Skeletal muscle satellite cell (primary cell): ENCODE results near the gene ZNF346.

Source experiments
- H3K27me3 ChIP-seq: 2 replicates; pipeline ENCODE4 v1.7.0; 2013; ENCODE audit warnings: low read length; ENCODE audit not compliant: control insufficient read depth, insufficient read depth
- H3K36me3 ChIP-seq: 2 replicates; pipeline ENCODE4 v1.7.0; 2013; ENCODE audit warnings: mild to moderate bottlenecking, control low read depth, low read length; ENCODE audit not compliant: insufficient read depth
- H3K4me1 ChIP-seq: 2 replicates; pipeline ENCODE4 v1.7.0; 2013; ENCODE audit warnings: low read length; ENCODE audit not compliant: control insufficient read depth, insufficient read depth
- H3K4me2 ChIP-seq: 2 replicates; pipeline ENCODE4 v1.7.0; 2013; ENCODE audit warnings: mild to moderate bottlenecking, low read length
- H3K4me3 ChIP-seq: 2 replicates; pipeline ENCODE4 v1.7.0; 2013; ENCODE audit warnings: low read length
- H3K9ac ChIP-seq: 2 replicates; pipeline ENCODE4 v1.7.0; 2013; ENCODE audit warnings: mild to moderate bottlenecking, low read depth, low read length, moderate library complexity
- H3K9me3 ChIP-seq: replicated peaks from 2 replicates; pipeline ENCODE4 v1.7.0; 2013; ENCODE audit warnings: mild to moderate bottlenecking, control low read depth, low read length

The ZNF346 gene

GRCh38 chr5:177015156-177015555, 7.3 kb upstream of the ZNF346 start:
- H3K9me3 ChIP-seq: no peaks in the 10 kb centered on the region
- H3K4me2 ChIP-seq: no peak overlapping the region

DNA sequence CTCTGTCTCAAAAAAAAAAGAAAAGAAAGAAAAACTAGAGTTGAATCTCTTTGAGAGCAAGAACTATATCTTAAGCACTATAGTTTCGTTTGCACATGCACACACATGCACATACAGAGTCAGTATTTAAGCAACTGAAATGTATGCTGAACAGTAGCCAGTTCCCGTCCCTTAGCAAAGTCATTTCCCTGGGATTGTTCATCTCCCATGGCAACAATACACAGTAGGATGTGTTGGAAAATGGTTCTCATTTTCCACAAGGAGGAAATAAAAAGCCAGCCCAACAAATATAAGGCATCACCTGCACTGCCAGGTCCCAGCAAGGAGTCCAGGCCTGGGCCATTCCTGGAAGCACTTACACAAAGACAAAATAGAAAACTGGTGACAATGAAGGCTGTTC, 4.2 kb upstream of the ZNF346 start:
- H3K36me3 ChIP-seq: no peaks in the 10 kb centered on the region
- H3K4me1 ChIP-seq: peaks cover 5% of the 10 kb centered on the region
- H3K9me3 ChIP-seq: no peaks in the 10 kb centered on the region
- H3K4me3 ChIP-seq: no peak overlapping the region
- no peak overlapping the region for H3K4me2 ChIP-seq
- H3K27me3 ChIP-seq: no peaks in the 10 kb centered on the region
- no peak overlapping the region for H3K9ac ChIP-seq

More at GRCh38 chr5:177015156-177015555, 7.3 kb upstream of the ZNF346 start:
- no peaks in the 10 kb centered on the region for H3K4me1 ChIP-seq
- no peaks in the 10 kb centered on the region for H3K36me3 ChIP-seq
- H3K9ac ChIP-seq: no peak overlapping the region
- no peak overlapping the region for H3K4me3 ChIP-seq
- no peaks in the 10 kb centered on the region for H3K27me3 ChIP-seq

DNA sequence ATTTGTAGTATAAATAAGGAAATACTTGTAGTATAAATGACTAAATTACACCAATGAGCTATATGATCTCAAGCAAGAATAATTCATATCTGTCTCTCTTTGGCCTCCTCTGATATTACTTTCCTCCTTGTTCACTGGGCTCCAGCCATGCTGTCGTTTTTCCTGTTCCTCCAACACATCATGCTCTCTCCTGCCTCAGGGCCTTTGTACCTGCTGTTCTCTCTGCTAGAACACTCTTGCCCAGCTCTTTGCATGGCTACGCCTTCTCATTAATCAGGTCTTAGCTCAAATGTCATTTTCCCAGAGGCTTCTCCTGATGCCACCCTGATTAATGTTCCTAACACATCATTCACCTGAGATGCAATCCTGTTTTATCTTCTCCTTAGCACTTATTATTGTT, 2.5 kb upstream of the ZNF346 start:
- Histone ChIP-seq H3K9me3 (no peaks in the 10 kb centered on the region), H3K36me3 (no peaks in the 10 kb centered on the region), H3K4me2 (no peak overlapping the region), H3K4me1 (peaks cover 9% of the 10 kb centered on the region), H3K4me3 (no peak overlapping the region), H3K9ac (no peak overlapping the region), H3K27me3 (no peaks in the 10 kb centered on the region)

- peaks cover 9% of the 10 kb centered on the region for H3K4me1 ChIP-seq
- no peaks in the 10 kb centered on the region for H3K36me3 ChIP-seq
- peak overlapping the region; percentile 91 for H3K4me2 ChIP-seq
- H3K9me3 ChIP-seq: no peaks in the 10 kb centered on the region
- peak overlapping the region; percentile 86 for H3K4me3 ChIP-seq
- no peaks in the 10 kb centered on the region for H3K27me3 ChIP-seq
- H3K9ac ChIP-seq: peak overlapping the region; percentile 96
Measured at GRCh38 chr5:177023303-177023664, 788 bp downstream of the ZNF346 start.

DNA sequence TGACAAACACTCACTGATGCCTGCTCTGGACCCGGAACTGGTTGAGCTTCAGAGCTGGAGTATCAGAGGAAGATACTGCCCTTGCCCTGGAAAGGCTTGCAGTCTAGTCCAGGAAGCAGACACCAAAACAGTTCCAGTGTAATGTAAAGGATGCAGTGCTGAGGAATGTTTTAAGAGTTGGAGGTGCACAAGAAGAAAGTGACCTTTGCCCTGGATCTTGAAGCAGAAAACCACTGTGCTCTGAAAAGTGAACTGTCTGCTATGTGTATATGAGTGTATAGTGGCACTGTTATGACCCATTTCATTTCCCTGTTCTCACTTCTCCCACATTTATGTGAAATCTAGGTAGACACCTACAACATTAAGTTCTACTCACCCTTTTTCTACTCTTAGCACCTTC, 2.1 kb downstream of the ZNF346 start:
- Histone ChIP-seq H3K4me3 (no peak overlapping the region), H3K4me1 (peaks cover 9% of the 10 kb centered on the region), H3K9ac (no peak overlapping the region), H3K27me3 (no peaks in the 10 kb centered on the region), H3K9me3 (no peaks in the 10 kb centered on the region), H3K36me3 (peaks cover 7% of the 10 kb centered on the region), H3K4me2 (no peak overlapping the region)

- no peak overlapping the region for H3K4me2 ChIP-seq
- no peaks in the 10 kb centered on the region for H3K9me3 ChIP-seq
- H3K4me1 ChIP-seq: peaks cover 9% of the 10 kb centered on the region
- no peaks in the 10 kb centered on the region for H3K27me3 ChIP-seq
- H3K36me3 ChIP-seq: peaks cover 10% of the 10 kb centered on the region
- H3K4me3 ChIP-seq: no peak overlapping the region
- H3K9ac ChIP-seq: no peak overlapping the region
Measured at GRCh38 chr5:177025101-177025601, 2.7 kb downstream of the ZNF346 start.

GRCh38 chr5:177027665-177028064, 5.2 kb downstream of the ZNF346 start:
- Histone ChIP-seq H3K36me3 (peaks cover 10% of the 10 kb centered on the region), H3K9ac (no peak overlapping the region), H3K4me2 (no peak overlapping the region), H3K4me3 (no peak overlapping the region), H3K9me3 (no peaks in the 10 kb centered on the region), H3K27me3 (no peaks in the 10 kb centered on the region), H3K4me1 (peaks cover 5% of the 10 kb centered on the region)

DNA sequence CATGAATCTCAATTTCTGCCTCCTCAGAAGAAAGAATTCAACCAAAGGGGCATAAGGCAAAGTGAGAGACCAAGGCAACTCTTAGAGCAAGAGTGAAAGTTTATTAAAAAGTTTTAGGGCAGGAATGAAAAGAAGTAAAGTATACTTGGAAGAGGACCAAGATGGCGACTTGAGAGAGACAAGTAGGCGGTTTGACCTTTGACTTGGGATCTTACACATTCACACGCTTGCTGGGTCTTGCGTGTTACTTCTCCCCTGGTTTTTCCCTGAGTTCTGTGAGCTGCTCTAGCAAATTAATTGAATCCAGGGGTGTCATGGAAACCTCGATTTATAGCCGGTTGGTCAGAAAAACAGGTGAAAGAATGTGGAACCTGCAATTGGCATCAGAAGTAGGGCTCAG, 7.0 kb downstream of the ZNF346 start:
- Histone ChIP-seq H3K4me3 (no peak overlapping the region), H3K36me3 (peaks cover 10% of the 10 kb centered on the region), H3K4me2 (no peak overlapping the region), H3K4me1 (no peaks in the 10 kb centered on the region), H3K9ac (no peak overlapping the region), H3K9me3 (no peaks in the 10 kb centered on the region), H3K27me3 (no peaks in the 10 kb centered on the region)

DNA sequence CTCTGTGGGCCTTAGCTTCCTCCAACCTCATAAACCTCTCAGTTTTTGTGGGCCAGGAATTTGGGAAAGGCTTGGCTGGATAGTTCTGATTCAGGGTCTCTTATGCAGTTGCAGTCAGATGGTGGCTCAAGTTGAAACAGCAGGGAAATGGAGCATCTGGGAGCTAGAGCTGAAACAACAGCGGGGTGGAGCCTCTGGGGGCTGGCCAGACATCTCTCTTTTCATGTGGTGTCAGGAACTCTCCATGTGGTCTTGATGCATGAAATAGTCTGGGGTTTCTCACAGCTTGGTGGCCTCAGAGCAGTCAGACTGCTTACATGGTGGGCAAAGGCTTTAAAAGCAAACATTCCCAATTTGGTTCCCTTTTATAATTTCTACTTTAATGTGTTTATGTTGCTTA, 13.5 kb downstream of the ZNF346 start:
- Histone ChIP-seq H3K27me3 (no peaks in the 10 kb centered on the region), H3K9ac (no peak overlapping the region), H3K9me3 (no peaks in the 10 kb centered on the region), H3K4me3 (no peak overlapping the region), H3K4me1 (peaks cover 8% of the 10 kb centered on the region), H3K36me3 (no peaks in the 10 kb centered on the region), H3K4me2 (no peak overlapping the region)

DNA sequence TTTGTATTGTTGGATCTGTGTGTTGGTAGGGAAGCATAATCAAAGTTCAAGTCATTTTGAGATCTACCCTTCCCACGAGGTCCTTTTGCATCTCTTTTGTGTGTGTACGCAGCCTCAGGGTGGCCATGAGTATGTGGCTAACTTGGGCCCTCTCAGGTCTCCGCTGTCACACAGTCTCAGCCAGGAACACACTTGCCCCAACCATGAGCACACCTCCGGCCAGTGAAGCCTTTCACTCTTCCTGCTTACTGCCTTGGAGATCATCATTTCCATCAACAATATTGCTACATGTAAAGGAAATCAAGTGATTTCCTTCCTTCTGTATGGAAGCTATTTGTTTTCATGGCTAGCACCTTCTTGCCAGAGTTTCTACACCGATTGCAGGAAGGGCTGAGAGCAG, 13.9 kb downstream of the ZNF346 start:
- Histone ChIP-seq H3K27me3 (no peaks in the 10 kb centered on the region), H3K4me3 (no peak overlapping the region), H3K9ac (no peak overlapping the region), H3K36me3 (peaks cover under 1% of the 10 kb centered on the region), H3K9me3 (no peaks in the 10 kb centered on the region), H3K4me1 (peaks cover 13% of the 10 kb centered on the region), H3K4me2 (no peak overlapping the region)

- peaks cover 15% of the 10 kb centered on the region for H3K4me1 ChIP-seq
- peaks cover 6% of the 10 kb centered on the region for H3K36me3 ChIP-seq
- no peaks in the 10 kb centered on the region for H3K27me3 ChIP-seq
- no peak overlapping the region for H3K4me2 ChIP-seq
- no peaks in the 10 kb centered on the region for H3K9me3 ChIP-seq
- no peak overlapping the region for H3K4me3 ChIP-seq
- no peak overlapping the region for H3K9ac ChIP-seq
Measured at GRCh38 chr5:177036921-177037320, 14.4 kb downstream of the ZNF346 start.

DNA sequence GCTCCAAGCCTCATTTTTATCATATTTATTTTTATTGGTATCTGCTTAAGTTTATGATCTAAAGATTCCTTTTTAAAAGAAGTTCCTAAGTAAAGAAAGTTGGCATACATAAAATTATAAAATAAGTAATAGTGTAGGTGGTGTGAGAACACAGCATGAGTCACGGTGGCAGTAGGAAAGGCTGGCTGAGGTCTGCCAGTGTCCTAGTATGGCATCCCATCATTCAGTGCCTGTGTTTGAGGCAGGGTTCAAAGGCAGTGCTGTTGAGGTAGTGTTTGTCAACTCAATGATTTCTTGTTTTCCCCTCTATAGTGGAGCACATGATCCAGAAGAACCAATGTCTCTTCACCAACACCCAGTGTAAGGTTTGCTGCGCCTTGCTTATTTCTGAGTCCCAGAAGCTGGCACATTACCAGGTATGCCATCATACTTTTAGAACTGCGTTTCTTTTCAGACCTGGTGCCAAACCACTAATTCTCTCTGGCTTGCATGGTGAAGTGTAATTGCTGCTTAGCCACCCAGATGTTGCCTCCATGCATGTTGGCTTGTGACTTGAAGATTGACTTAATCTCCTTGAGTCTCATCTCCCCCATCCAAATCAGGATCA, 18.4 kb downstream of the ZNF346 start:
- H3K9ac ChIP-seq: no peak overlapping the region
- peaks cover 15% of the 10 kb centered on the region for H3K4me1 ChIP-seq
- H3K4me3 ChIP-seq: no peak overlapping the region
- H3K27me3 ChIP-seq: no peaks in the 10 kb centered on the region
- H3K36me3 ChIP-seq: peaks cover 29% of the 10 kb centered on the region
- no peaks in the 10 kb centered on the region for H3K9me3 ChIP-seq
- peak overlapping the region; percentile 44 for H3K4me2 ChIP-seq
